ENCODE measurements around the gene PGR. TPM values are rescaled to one million over a fixed set of nuclear protein-coding genes. Genes with fewer than 3 reads are reported as not detected.

Gene PGR
- total and polyA plus RNA-seq, 2 of the 8 experiments (the other 6 are each of a cell fraction or from before 2014, with no cell fraction given) = 0.03 to 0.35 TPM

DNA sequence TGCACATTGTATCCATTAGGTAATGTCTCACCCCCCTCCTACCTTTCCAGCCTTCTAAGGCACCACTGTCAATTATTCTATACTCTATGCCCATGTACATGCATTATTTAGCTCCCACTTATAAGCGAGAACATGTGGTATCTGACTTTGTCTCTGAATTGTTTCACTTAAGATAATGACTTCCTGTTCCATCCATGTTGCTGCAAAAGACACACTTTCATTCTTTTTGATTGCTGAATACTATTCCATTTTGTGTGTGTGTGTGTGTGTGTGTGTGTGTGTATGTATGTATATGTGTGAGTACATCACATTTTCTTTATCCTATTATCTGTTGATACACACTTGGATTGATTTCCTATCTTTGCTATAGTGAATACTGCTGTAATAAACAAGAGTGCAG is 84.2 kb downstream of the PGR start:
- Histone ChIP-seq H3K14ac (ENCODE audit: insufficient read length) (no peak overlapping the region), H3K27ac (ENCODE audit: low read depth, low read length) (no peak overlapping the region), H2BK20ac (ENCODE audit: low read length) (no peak overlapping the region), H3K18ac (ENCODE audit: extremely low read depth, low read length) (no peak overlapping the region), H3K36me3 (ENCODE audit: control insufficient read depth in 2 of 4, insufficient read depth in 4 of 4, low read length in 3 of 4) (no peaks in the 10 kb centered on the region), H4K20me1 (replicated peaks in 1 of 2; ENCODE audit: control insufficient read depth in 1 of 2, insufficient read depth in 2 of 2, low read length in 2 of 2) (no peaks in the 10 kb centered on the region), H4K91ac (replicated peaks; ENCODE audit: insufficient read length, low read length) (no peak overlapping the region), H4K8ac (ENCODE audit: extremely low read depth, insufficient read depth, low read length) (no peak overlapping the region), H2BK120ac (replicated peaks; ENCODE audit: low read depth, low read length) (no peak overlapping the region), H2BK5ac (ENCODE audit: low read depth, low read length) (no peak overlapping the region), H2AFZ (ENCODE audit: low read length) (no peak overlapping the region), H3K27me3 (replicated peaks in 1 of 4; ENCODE audit: control insufficient read depth in 3 of 4, extremely low read depth in 1 of 4, insufficient read depth in 3 of 4, low read length in 3 of 4) (no peaks in the 10 kb centered on the region), H3K56ac (replicated peaks; ENCODE audit: insufficient read length, low read depth, low read length) (no peak overlapping the region), H3K23me2 (ENCODE audit: low read depth, low read length) (no peaks in the 10 kb centered on the region), H3K4me1 (replicated peaks in 1 of 4; ENCODE audit: control insufficient read depth in 3 of 4, insufficient read depth in 4 of 4, low read length in 3 of 4) (no peaks in the 10 kb centered on the region), H3K4me2 (ENCODE audit: insufficient read depth in 1 of 2, low read depth in 2 of 2, low read length in 2 of 2) (no peak overlapping the region), H2AK5ac (ENCODE audit: low read depth, low read length) (no peak overlapping the region), H3K4me3 (ENCODE audit: extremely low read depth in 1 of 4, insufficient read depth in 2 of 4, low read depth in 3 of 4, low read length in 4 of 4) (no peak overlapping the region), H3K79me1 (ENCODE audit: low read depth, low read length) (no peaks in the 10 kb centered on the region), H3K9me3 (ENCODE audit: insufficient read depth in 2 of 2, low read depth in 1 of 2, low read length in 1 of 2) (no peaks in the 10 kb centered on the region), H3K9ac (replicated peaks in 1 of 4; ENCODE audit: extremely low read depth in 1 of 4, low read depth in 3 of 4, low read length in 3 of 4) (no peak overlapping the region), H3K79me2 (ENCODE audit: control insufficient read depth in 1 of 2, insufficient read depth in 2 of 2, low read length in 2 of 2) (no peaks in the 10 kb centered on the region), H4K5ac (ENCODE audit: insufficient read length, low read depth, low read length) (no peak overlapping the region), H3K4ac (replicated peaks; ENCODE audit: insufficient read length, low read depth, low read length) (no peak overlapping the region), H3K23ac (ENCODE audit: insufficient read length) (no peak overlapping the region), H2BK15ac (ENCODE audit: low read length) (no peak overlapping the region), H2BK12ac (ENCODE audit: low read depth, low read length) (no peak overlapping the region)
- POLR2A ChIA-PET (ENCODE audit: partially characterized antibody) = no interaction called here
- no peak for TF ChIP-seq NRF1 (IDR thresholded peaks at IDR 0.05; ENCODE audit: low read depth, low read length)
- no peak for TF ChIP-seq TEAD4 (IDR thresholded peaks at IDR 0.05; ENCODE audit: low read depth, low read length)
- TF ChIP-seq SP2 (IDR thresholded peaks at IDR 0.05; ENCODE audit: low read length) = no peak
- TF ChIP-seq MAFK (IDR thresholded peaks at IDR 0.05; ENCODE audit: low read depth, low read length) = no peak
- TF ChIP-seq BACH1 (IDR thresholded peaks at IDR 0.05; ENCODE audit: low read length) = no peak
- no peak for TF ChIP-seq HDAC6 (IDR thresholded peaks at IDR 0.05; ENCODE audit: low read depth, low read length)
- no peak for TF ChIP-seq CREB1 (IDR thresholded peaks at IDR 0.05)
- no peak for TF ChIP-seq SAP30 (IDR thresholded peaks at IDR 0.05; ENCODE audit: insufficient read depth, insufficient replicate concordance, low read length)
- FAIRE-seq (no peak), DNase-seq (ENCODE audit: low read depth in 1 of 2, low spot score in 2 of 2) (no peak)
- CTCF ChIA-PET (ENCODE audit: partially characterized antibody) = interaction anchor here (1.4 kb wide), 1 partner anchor 11 kb away, joined by 3 read pairs; no protein-coding TSS in a partner anchor
- 89% methylated on average over 1 of the region's 1 CpG; no CpG with 5 or more reads in 1 of the 2 experiments for WGBS, 2 experiments (ENCODE audit: extremely low coverage in 1 of 2, insufficient coverage in 1 of 2, insufficient read length in 1 of 2, insufficient replicate concordance in 2 of 2, low coverage in 1 of 2, low lambda C conversion rate in 2 of 2, missing lambda C conversion rate in 1 of 2)
